H9 (cell line): ENCODE measurements around the gene NUMA1. TPM values are rescaled to one million over a fixed set of nuclear protein-coding genes. Genes with fewer than 3 reads are reported as not detected.

Experiments
- DNase-seq: peaks from one replicate; pipeline ENCODE4 v3.0.0-alpha.2; 2017
- H2AFZ ChIP-seq: one replicate; pipeline ENCODE4 v1.6.1; 2013; ENCODE audit warnings: mild to moderate bottlenecking, low read length, control low read depth, moderate library complexity
- H2AK5ac ChIP-seq: 2 replicates; pipeline ENCODE4 v1.6.1; 2013; ENCODE audit warnings: low read length, control low read depth, mixed read lengths; ENCODE audit not compliant: insufficient read length
- H2BK120ac ChIP-seq: one replicate; pipeline ENCODE4 v1.6.1; 2013; ENCODE audit warnings: low read depth, mild to moderate bottlenecking, low read length, control low read depth, inconsistent platforms; ENCODE audit not compliant: poor library complexity, severe bottlenecking
- H2BK12ac ChIP-seq: 2 replicates; pipeline ENCODE4 v1.6.1; 2013; ENCODE audit warnings: low read length, control low read depth, mixed read lengths, low read depth; ENCODE audit not compliant: insufficient read length
- H2BK15ac ChIP-seq: 2 replicates; pipeline ENCODE4 v1.6.1; 2013; ENCODE audit warnings: low read depth, low read length, control low read depth
- H2BK20ac ChIP-seq: one replicate; pipeline ENCODE4 v1.6.1; 2013; ENCODE audit warnings: low read depth, mild to moderate bottlenecking, low read length, control low read depth, inconsistent platforms; ENCODE audit not compliant: poor library complexity, severe bottlenecking
- H2BK5ac ChIP-seq: 2 replicates; pipeline ENCODE4 v1.6.1; 2013; ENCODE audit warnings: low read length, control low read depth, mixed read lengths; ENCODE audit not compliant: insufficient read length
- H3K14ac ChIP-seq: 2 replicates; pipeline ENCODE4 v1.6.1; 2013; ENCODE audit warnings: low read length, control low read depth; ENCODE audit not compliant: insufficient read depth
- H3K18ac ChIP-seq: 2 replicates; pipeline ENCODE4 v1.6.1; 2013; ENCODE audit warnings: low read depth, mild to moderate bottlenecking, mixed read lengths, low read length, control low read depth; ENCODE audit not compliant: insufficient read length
- H3K23ac ChIP-seq: 2 replicates; pipeline ENCODE4 v1.6.1; 2013; ENCODE audit warnings: low read length, control low read depth, mixed read lengths, low read depth; ENCODE audit not compliant: insufficient read length
- H3K23me2 ChIP-seq: 2 replicates; pipeline ENCODE4 v1.6.1; 2013; ENCODE audit warnings: low read depth, mild to moderate bottlenecking, mixed read lengths, low read length, control low read depth; ENCODE audit not compliant: insufficient read length, poor library complexity, severe bottlenecking
- H3K27ac ChIP-seq: 2 replicates; pipeline ENCODE4 v1.5.1; 2013; ENCODE audit warnings: low read length, control low read depth, mixed read lengths, low read depth; ENCODE audit not compliant: insufficient read length
- H3K27me3 ChIP-seq: 2 replicates; pipeline ENCODE4 v1.6.1; 2013; ENCODE audit warnings: low read length, control low read depth, inconsistent platforms; ENCODE audit not compliant: insufficient read depth
- H3K4ac ChIP-seq: 2 replicates; pipeline ENCODE4 v1.6.1; 2013; ENCODE audit warnings: low read depth, mild to moderate bottlenecking, control low read depth, inconsistent platforms, low read length, moderate library complexity
- H3K4me1 ChIP-seq: 2 replicates; pipeline ENCODE4 v1.6.1; 2013; ENCODE audit warnings: low read length, control low read depth, inconsistent platforms; ENCODE audit not compliant: insufficient read depth
- H3K4me2 ChIP-seq: 2 replicates; pipeline ENCODE4 v1.6.1; 2013; ENCODE audit warnings: low read length, control low read depth, mixed read lengths; ENCODE audit not compliant: insufficient read length, insufficient read depth
- H3K56ac ChIP-seq: 2 replicates; pipeline ENCODE4 v1.6.1; 2013; ENCODE audit warnings: low read depth, mild to moderate bottlenecking, mixed read lengths, low read length, control low read depth; ENCODE audit not compliant: insufficient read length
- H3K79me1 ChIP-seq: 2 replicates; pipeline ENCODE4 v1.6.1; 2013; ENCODE audit warnings: low read depth, mild to moderate bottlenecking, moderate library complexity, low read length, control low read depth, inconsistent platforms; ENCODE audit not compliant: insufficient read depth, poor library complexity, severe bottlenecking
- H3K79me2 ChIP-seq: 2 replicates; pipeline ENCODE4 v1.6.1; 2013; ENCODE audit warnings: low read length, control low read depth, inconsistent platforms; ENCODE audit not compliant: insufficient read depth
- H3K9ac ChIP-seq: 2 replicates; pipeline ENCODE4 v1.6.1; 2013; ENCODE audit warnings: low read length, control low read depth, mixed read lengths; ENCODE audit not compliant: insufficient read length; ENCODE audit errors: extremely low read depth
- H3K9me3 ChIP-seq: one replicate; pipeline ENCODE4 v1.6.1; 2013; ENCODE audit warnings: low read depth, low read length, inconsistent platforms; ENCODE audit not compliant: control insufficient read depth
- H3T11ph ChIP-seq: one replicate; pipeline ENCODE4 v1.6.1; 2013; ENCODE audit warnings: mild to moderate bottlenecking, low read length, control low read depth, inconsistent platforms
- H4K20me1 ChIP-seq: one replicate; pipeline ENCODE4 v1.6.1; 2013; ENCODE audit not compliant: control insufficient read depth, insufficient read length, insufficient read depth
- H4K5ac ChIP-seq: 2 replicates; pipeline ENCODE4 v1.6.1; 2013; ENCODE audit warnings: low read depth, mild to moderate bottlenecking, mixed read lengths, low read length, control low read depth; ENCODE audit not compliant: insufficient read length
- H4K8ac ChIP-seq: replicated peaks from 2 replicates; pipeline ENCODE4 v1.6.1; 2013; ENCODE audit warnings: low read length, control low read depth, mixed read lengths, low read depth; ENCODE audit not compliant: insufficient read length
- H4K91ac ChIP-seq: 2 replicates; pipeline ENCODE4 v1.6.1; 2013; ENCODE audit warnings: low read depth, mild to moderate bottlenecking, moderate library complexity, mixed read lengths, low read length, control low read depth; ENCODE audit not compliant: insufficient read length
- H3K27ac Mint-ChIP-seq, 3 experiments: 2 replicates in 2 of 3; 3 replicates in 1 of 3; pipeline ENCODE4 v1.8.0; 2020 to 2021; ENCODE audit warnings: mixed read lengths in 3 of 3, mild to moderate bottlenecking in 1 of 3, moderate library complexity in 1 of 3
- H3K27me3 Mint-ChIP-seq: 2 replicates; pipeline ENCODE4 v1.8.0; 2021; ENCODE audit warnings: low read depth, mild to moderate bottlenecking, moderate library complexity, mixed read lengths
- H3K36me3 Mint-ChIP-seq, 3 experiments: 2 replicates in 2 of 3; 3 replicates in 1 of 3; pipeline ENCODE4 v1.8.0; 2020 to 2021; ENCODE audit warnings: low read depth in 3 of 3, mixed read lengths in 3 of 3; ENCODE audit not compliant: insufficient read depth in 1 of 3
- H3K4me1 Mint-ChIP-seq, 2 experiments: 2 replicates each; pipeline ENCODE4 v1.8.0; 2020; ENCODE audit warnings: mixed read lengths in 2 of 2
- H3K4me3 Mint-ChIP-seq, 2 experiments: 2 replicates in 1 of 2; 3 replicates in 1 of 2; pipeline ENCODE4 v1.8.0; 2020 to 2021; ENCODE audit warnings: mild to moderate bottlenecking in 2 of 2, mixed read lengths in 2 of 2, moderate library complexity in 1 of 2
- H3K9me3 Mint-ChIP-seq, 2 experiments: 2 replicates in 1 of 2; 3 replicates in 1 of 2; pipeline ENCODE4 v1.8.0; 2020; ENCODE audit warnings: mild to moderate bottlenecking in 2 of 2, mixed read lengths in 2 of 2, moderate library complexity in 1 of 2
- CTCF ChIP-seq: fragments of 200-600 bp; sonication (generic); conservative IDR thresholded peaks from 3 replicates; pipeline ENCODE4 v1.8.0; 2021; ENCODE audit warnings: antibody characterized with exemption, mild to moderate bottlenecking
- WGBS: extraction: QIAGEN DNeasy Blood & Tissue Kit; methylation state at CpG from one replicate; pipeline ENCODE4 v1.1.7; 2013; ENCODE audit warnings: missing lambda C conversion rate, low lambda C conversion rate, mixed read lengths; ENCODE audit not compliant: insufficient read length; ENCODE audit errors: extremely low coverage; 5-methylcytosine and 5-hydroxymethylcytosine counted together
- total RNA-seq: library from RNA; stranded (reverse); gene quantifications from 2 replicates; pipeline ENCODE4 v1.2.1, GENCODE V29; 2021

Gene NUMA1
- total RNA-seq, 1 experiment from 2014 or later: 136 TPM

GRCh38 chr11:72012091-72012630 lies 68.2 kb downstream of the NUMA1 start:
- Histone ChIP-seq H3K79me1 (no peaks in the 10 kb centered on the region), H3K23me2 (no peaks in the 10 kb centered on the region), H2BK5ac (no peak overlapping the region), H3K9ac (no peak overlapping the region), H3K4me1 (no peaks in the 10 kb centered on the region), H2BK120ac (no peak overlapping the region), H3K18ac (no peak overlapping the region), H2AK5ac (no peak overlapping the region), H2AFZ (no peak overlapping the region), H3T11ph (no peak overlapping the region), H3K27me3 (no peaks in the 10 kb centered on the region), H3K79me2 (no peaks in the 10 kb centered on the region), H3K56ac (no peak overlapping the region), H2BK15ac (no peak overlapping the region), H4K5ac (no peak overlapping the region), H3K14ac (no peak overlapping the region), H2BK12ac (no peak overlapping the region), H2BK20ac (no peak overlapping the region), H3K23ac (no peak overlapping the region), H4K8ac (no peak overlapping the region), H3K27ac (no peak overlapping the region), H3K4me2 (no peak overlapping the region), H4K20me1 (no peaks in the 10 kb centered on the region), H3K9me3 (no peaks in the 10 kb centered on the region), H3K4ac (no peak overlapping the region), H4K91ac (no peak overlapping the region)
- Mint-ChIP-seq H3K4me1 (no peaks in the 10 kb centered on the region), H3K4me3 (no peak overlapping the region), H3K27ac (no peak overlapping the region), H3K9me3 (no peaks in the 10 kb centered on the region), H3K36me3 (peaks cover 51 to 91% (median 91%) of the 10 kb centered on the region in 3 experiments), H3K27me3 (peaks cover 2% of the 10 kb centered on the region; the same call in 1 of the 2 replicates)
- TF ChIP-seq CTCF: no peak
- WGBS: no CpG with 5 or more reads among the region's 5 CpGs
- no peak for DNase-seq
